ENCODE data around the gene YAP1. TPM values are rescaled to one million over a fixed set of nuclear protein-coding genes. Genes with fewer than 3 reads are reported as not detected.

The YAP1 gene
- total and polyA plus RNA-seq, 2 of the 4 experiments (the other 2 are of a cell fraction) = 121 to 251 TPM

GRCh38 chr11:102071497-102072472 is 38.5 kb upstream of the YAP1 start (continued):
- TF ChIP-seq SMC3 (IDR thresholded peaks at IDR 0.05; ENCODE audit: low read depth, low read length) = no peak

GRCh38 chr11:102073253-102073652 is 37.0 kb upstream of the YAP1 start:
- CTCF ChIA-PET = no interaction called here
- intact Hi-C loops (cut with micrococcal nuclease) = no loop called here
- no TSS peak for BruUV-seq (replicated peaks)
- no peak for TF ChIP-seq CHD1 (IDR thresholded peaks at IDR 0.05; ENCODE audit: low read depth, low read length)
- TF ChIP-seq RCOR1 (IDR thresholded peaks at IDR 0.05; ENCODE audit: insufficient replicate concordance, low read length) = no peak
- TF ChIP-seq FOS (IDR thresholded peaks at IDR 0.05; ENCODE audit: low read depth, low read length) = no peak
- no peak for TF ChIP-seq RFX5 (IDR thresholded peaks at IDR 0.05; ENCODE audit: low read depth, low read length)
- TF ChIP-seq RAD21 (IDR thresholded peaks at IDR 0.05; ENCODE audit: low read length) = no peak
- no peak for TF ChIP-seq CEBPB (IDR thresholded peaks at IDR 0.05; ENCODE audit: low read depth, low read length)
- TF ChIP-seq CTCF (conservative IDR thresholded peaks at IDR 0.05; ENCODE audit: low read depth, low read length) = no peak
- no peak for TF ChIP-seq ELK1 (IDR thresholded peaks at IDR 0.05; ENCODE audit: borderline replicate concordance, low read depth, low read length)
- no peak for TF ChIP-seq SMC3 (IDR thresholded peaks at IDR 0.05; ENCODE audit: low read depth, low read length)
- no peak for TF ChIP-seq MXI1 (IDR thresholded peaks at IDR 0.05; ENCODE audit: borderline replicate concordance, low read depth, low read length)
- TF ChIP-seq POLR2A (IDR thresholded peaks at IDR 0.05; ENCODE audit: low read depth, low read length) = no peak
- TF ChIP-seq NFE2L2 (IDR thresholded peaks at IDR 0.05; ENCODE audit: low read depth, low read length) = no peak
- TF ChIP-seq MAFK (IDR thresholded peaks at IDR 0.05; ENCODE audit: low read depth, low read length) = no peak
- TF ChIP-seq BHLHE40 (IDR thresholded peaks at IDR 0.05; ENCODE audit: low read depth, low read length) = no peak

More at GRCh38 chr11:102073253-102073652, 37.0 kb upstream of the YAP1 start:
- Histone ChIP-seq H3K4me1 (ENCODE audit: control insufficient read depth, insufficient read depth, low read length) (no peaks in the 10 kb centered on the region), H4K91ac (ENCODE audit: insufficient read depth, low read depth, low read length) (no peak overlapping the region), H2AK5ac (ENCODE audit: low read depth, low read length) (no peak overlapping the region), H3K36me3 (ENCODE audit: control insufficient read depth, insufficient read depth, low read length) (no peaks in the 10 kb centered on the region), H2BK5ac (ENCODE audit: low read depth, low read length, poor library complexity, severe bottlenecking) (no peak overlapping the region), H3K79me1 (ENCODE audit: low read depth in 1 of 2, low read length in 2 of 2) (no peaks in the 10 kb centered on the region), H2BK20ac (ENCODE audit: low read depth, low read length) (no peak overlapping the region), H3K4me3 (ENCODE audit: insufficient read depth, low read depth, low read length) (no peak overlapping the region), H3K27me3 (ENCODE audit: control insufficient read depth, insufficient read depth, low read length) (no peaks in the 10 kb centered on the region), H3K23ac (ENCODE audit: low read depth, low read length) (no peak overlapping the region), H2BK15ac (ENCODE audit: low read depth, low read length) (no peak overlapping the region), H3K18ac (ENCODE audit: low read depth, low read length) (no peak overlapping the region), H3K27ac (ENCODE audit: insufficient read depth, low read length) (no peak overlapping the region), H3K9ac (ENCODE audit: low read depth, low read length) (no peak overlapping the region), H3K14ac (replicated peaks; ENCODE audit: low read depth, low read length) (no peak overlapping the region), H3K9me3 (ENCODE audit: control insufficient read depth, insufficient read depth, low read length) (peaks cover 7% of the 10 kb centered on the region), H2BK120ac (ENCODE audit: low read depth, low read length) (no peak overlapping the region), H4K5ac (ENCODE audit: low read depth, low read length) (no peak overlapping the region), H2AK9ac (replicated peaks; ENCODE audit: low read depth, low read length, poor library complexity) (no peak overlapping the region), H3K9me1 (ENCODE audit: insufficient read depth, low read length) (no peaks in the 10 kb centered on the region), H4K20me1 (ENCODE audit: insufficient read depth, low read length) (no peaks in the 10 kb centered on the region), H4K8ac (ENCODE audit: low read depth in 2 of 2, low read length in 2 of 2) (no peak overlapping the region), H3K4me2 (ENCODE audit: low read depth, low read length) (no peak overlapping the region), H2AFZ (replicated peaks; ENCODE audit: low read length, poor library complexity) (no peak overlapping the region), H3K4ac (ENCODE audit: low read depth, low read length) (no peak overlapping the region), H3K56ac (ENCODE audit: extremely low read depth, insufficient read depth, low read length) (no peak overlapping the region)
- in situ Hi-C loops (cut with MboI; ENCODE audit: low sequenced_read_pairs) = no loop called here
- 83% methylated on average over 2 of the region's 2 CpGs; no CpG with 5 or more reads in 1 of the 2 experiments for WGBS, 2 experiments (ENCODE audit: extremely low coverage in 2 of 2, insufficient read length in 1 of 2)
- ATAC-seq (ENCODE audit: low read depth) (no peak), DNase-seq (no peak)
- dilution Hi-C loops (cut with HindIII; ENCODE audit: low sequenced_read_pairs, unreplicated experiment) = no loop called here
- POLR2A ChIA-PET (ENCODE audit: unreplicated experiment) = no interaction called here
